Mesothelial cell of epicardium (in vitro differentiated cells): ENCODE data around the gene AJM1. TPM values are rescaled to one million over a fixed set of nuclear protein-coding genes. Genes with fewer than 3 reads are reported as not detected.
A peak's percentile ranks its signal among the peaks of the same experiment; 100 is the strongest.

ENCODE experiments used
- DNase-seq, 2 experiments: peaks; one replicate each; pipeline ENCODE4 v3.0.0; 2021; ENCODE audit warnings: low spot score in 2 of 2; ENCODE audit not compliant: unreplicated experiment in 2 of 2
- H3K27ac Mint-ChIP-seq: 2 replicates; pipeline ENCODE4 v1.8.0; 2021; ENCODE audit warnings: mixed read lengths
- H3K27me3 Mint-ChIP-seq: 2 replicates; pipeline ENCODE4 v1.8.0; 2021; ENCODE audit warnings: low read depth, mixed read lengths
- H3K36me3 Mint-ChIP-seq: 2 replicates; pipeline ENCODE4 v1.8.0; 2021; ENCODE audit warnings: mixed read lengths
- H3K4me1 Mint-ChIP-seq: 2 replicates; pipeline ENCODE4 v1.8.0; 2021; ENCODE audit warnings: mixed read lengths
- H3K4me3 Mint-ChIP-seq: 2 replicates; pipeline ENCODE4 v1.8.0; 2021; ENCODE audit warnings: mild to moderate bottlenecking, moderate library complexity, mixed read lengths
- H3K9me3 Mint-ChIP-seq: 2 replicates; pipeline ENCODE4 v1.8.0; 2021; ENCODE audit warnings: mixed read lengths
- total RNA-seq: library from RNA; stranded (reverse); gene quantifications from 3 replicates; pipeline ENCODE4 v1.2.1, GENCODE V29; 2021
- TF ChIP-seq, protein P1 (sequence below): fragments of 200-600 bp; sonication (generic); IDR thresholded peaks from one replicate; pipeline ENCODE4 v1.5.0; 2021; ENCODE audit warnings: antibody characterized with exemption; ENCODE audit not compliant: unreplicated experiment

The AJM1 gene
- total RNA-seq, 1 donor from 2014 or later = 3.6 TPM

DNA sequence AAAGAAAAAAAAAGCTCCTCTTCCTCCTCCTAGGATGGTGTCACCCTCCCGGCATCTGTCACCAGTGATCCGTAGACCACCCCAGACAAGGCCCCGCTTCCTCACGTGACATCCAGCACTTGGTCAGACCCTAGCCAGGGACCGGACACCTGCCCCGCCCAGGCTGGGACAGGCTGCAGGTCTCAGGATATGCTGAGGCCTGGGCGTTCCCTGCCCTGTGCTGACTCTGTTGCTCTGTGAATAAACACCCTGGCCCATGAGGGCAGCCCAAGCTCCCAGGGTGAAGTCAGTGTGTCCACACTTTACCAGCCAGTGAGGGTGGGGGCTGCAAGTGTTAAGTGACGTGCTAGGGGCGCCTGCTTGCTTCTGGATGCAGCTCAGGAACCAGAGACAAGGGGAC lies 18.3 kb downstream of the AJM1 start:
- Mint-ChIP-seq H3K36me3 (peaks cover 4% of the 10 kb centered on the region), H3K27me3 (no peaks in the 10 kb centered on the region), H3K27ac (peak overlapping the region; percentile 77), H3K4me1 (peaks cover 5% of the 10 kb centered on the region), H3K9me3 (no peaks in the 10 kb centered on the region), H3K4me3 (no peak overlapping the region)
- TF ChIP-seq, protein P1, sequence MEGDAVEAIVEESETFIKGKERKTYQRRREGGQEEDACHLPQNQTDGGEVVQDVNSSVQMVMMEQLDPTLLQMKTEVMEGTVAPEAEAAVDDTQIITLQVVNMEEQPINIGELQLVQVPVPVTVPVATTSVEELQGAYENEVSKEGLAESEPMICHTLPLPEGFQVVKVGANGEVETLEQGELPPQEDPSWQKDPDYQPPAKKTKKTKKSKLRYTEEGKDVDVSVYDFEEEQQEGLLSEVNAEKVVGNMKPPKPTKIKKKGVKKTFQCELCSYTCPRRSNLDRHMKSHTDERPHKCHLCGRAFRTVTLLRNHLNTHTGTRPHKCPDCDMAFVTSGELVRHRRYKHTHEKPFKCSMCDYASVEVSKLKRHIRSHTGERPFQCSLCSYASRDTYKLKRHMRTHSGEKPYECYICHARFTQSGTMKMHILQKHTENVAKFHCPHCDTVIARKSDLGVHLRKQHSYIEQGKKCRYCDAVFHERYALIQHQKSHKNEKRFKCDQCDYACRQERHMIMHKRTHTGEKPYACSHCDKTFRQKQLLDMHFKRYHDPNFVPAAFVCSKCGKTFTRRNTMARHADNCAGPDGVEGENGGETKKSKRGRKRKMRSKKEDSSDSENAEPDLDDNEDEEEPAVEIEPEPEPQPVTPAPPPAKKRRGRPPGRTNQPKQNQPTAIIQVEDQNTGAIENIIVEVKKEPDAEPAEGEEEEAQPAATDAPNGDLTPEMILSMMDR = no peak
- DNase-seq = peak in 1 of 2 experiments; percentile 12

GRCh38 chr9:136860933-136861873 lies 18.9 kb downstream of the AJM1 start:
- TF ChIP-seq, protein P1 = no peak
- Mint-ChIP-seq H3K4me3 (no peak overlapping the region), H3K36me3 (peaks cover 4% of the 10 kb centered on the region), H3K27ac (no peak overlapping the region), H3K9me3 (no peaks in the 10 kb centered on the region), H3K4me1 (peaks cover 5% of the 10 kb centered on the region), H3K27me3 (no peaks in the 10 kb centered on the region)
- DNase-seq = peak in 1 of 2 experiments; percentile 11

DNA sequence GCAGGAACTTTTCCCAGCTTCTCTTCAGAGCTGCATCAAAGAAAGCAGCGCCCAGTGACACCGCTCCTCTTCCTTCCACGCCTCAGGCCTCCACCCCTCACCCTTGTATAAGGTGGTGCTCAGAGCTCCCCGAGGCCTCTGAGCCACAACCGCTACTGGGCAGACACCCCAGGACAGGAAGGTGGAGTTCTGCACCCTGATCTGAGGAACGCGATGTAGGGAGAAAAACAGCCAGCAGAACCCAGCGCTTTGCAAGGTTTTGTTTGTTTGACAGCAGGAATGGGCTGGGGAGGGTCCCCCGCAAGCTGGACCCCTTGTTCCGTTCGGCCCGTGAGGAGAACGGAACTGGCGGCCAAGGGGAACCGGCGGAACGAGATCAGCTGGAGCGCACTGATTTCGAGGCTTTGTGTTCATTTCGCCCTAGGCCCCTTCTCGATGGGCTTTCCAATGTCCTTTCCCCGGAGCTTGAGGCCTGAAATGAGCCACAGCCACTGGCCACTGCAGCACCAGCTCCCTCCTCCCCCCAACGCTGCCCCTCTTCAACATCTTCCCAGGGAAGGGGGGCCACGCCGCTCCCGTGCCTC lies 19.7 kb downstream of the AJM1 start:
- H3K36me3 Mint-ChIP-seq = peaks cover 4% of the 10 kb centered on the region
- no peak overlapping the region for H3K27ac Mint-ChIP-seq
- no peaks in the 10 kb centered on the region for H3K9me3 Mint-ChIP-seq
- TF ChIP-seq, protein P1 = no peak
- no peak for DNase-seq
- peaks cover 5% of the 10 kb centered on the region for H3K4me1 Mint-ChIP-seq
- H3K27me3 Mint-ChIP-seq = no peaks in the 10 kb centered on the region
- no peak overlapping the region for H3K4me3 Mint-ChIP-seq

DNA sequence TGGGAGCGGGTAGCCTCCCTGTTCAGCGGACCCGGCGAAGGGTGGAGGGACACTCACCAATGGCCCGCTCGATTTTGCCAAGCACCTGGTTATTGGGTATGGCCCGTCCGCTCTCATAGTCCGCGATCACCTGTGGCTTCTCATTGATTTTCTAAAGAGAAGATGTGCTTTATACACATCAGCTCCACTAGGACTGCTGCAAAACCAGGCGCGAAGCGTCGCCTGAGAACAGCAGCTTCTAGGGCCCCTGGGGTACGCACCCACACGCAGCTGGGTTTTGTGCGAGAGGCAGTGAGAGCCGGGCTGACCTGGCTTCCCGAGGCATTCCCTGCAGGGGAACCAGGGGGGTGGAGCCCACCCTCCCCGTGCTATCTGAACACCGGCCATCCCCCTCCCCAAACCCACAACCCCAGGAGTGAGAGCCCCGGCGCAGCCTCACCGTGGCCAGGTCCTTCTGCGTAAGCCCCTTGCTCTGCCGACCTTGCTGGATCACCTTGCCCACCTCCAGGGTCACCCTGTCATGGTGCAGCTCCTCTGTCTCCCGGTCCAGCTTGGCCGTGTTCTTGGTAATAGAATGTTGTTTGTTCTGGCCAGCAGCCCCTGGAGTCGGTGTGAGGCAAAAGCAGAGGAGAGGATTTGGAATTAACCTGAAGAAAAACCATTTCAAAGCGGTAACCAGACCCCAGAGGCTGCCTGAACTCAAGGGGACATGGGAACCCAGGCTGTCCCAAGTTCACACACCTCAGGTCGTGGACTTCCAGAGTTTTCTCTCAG lies 20.8 kb downstream of the AJM1 start:
- H3K4me1 Mint-ChIP-seq = peaks cover 5% of the 10 kb centered on the region
- TF ChIP-seq, protein P1 = no peak
- peaks cover 10% of the 10 kb centered on the region for H3K36me3 Mint-ChIP-seq
- no peak overlapping the region for H3K4me3 Mint-ChIP-seq
- no peaks in the 10 kb centered on the region for H3K27me3 Mint-ChIP-seq
- H3K27ac Mint-ChIP-seq = no peak overlapping the region
- DNase-seq = peak in 1 of 2 experiments; percentile 17
- peaks cover 4% of the 10 kb centered on the region for H3K9me3 Mint-ChIP-seq

- no peak overlapping the region for H3K4me3 Mint-ChIP-seq
- peaks cover 5% of the 10 kb centered on the region for H3K4me1 Mint-ChIP-seq
- H3K27me3 Mint-ChIP-seq = no peaks in the 10 kb centered on the region
- DNase-seq = no peak
- peaks cover 9% of the 10 kb centered on the region for H3K9me3 Mint-ChIP-seq
- peaks cover 14% of the 10 kb centered on the region for H3K36me3 Mint-ChIP-seq
- no peak overlapping the region for H3K27ac Mint-ChIP-seq
- TF ChIP-seq, protein P1 = no peak
These were observed 21.5 kb downstream of the AJM1 start for GRCh38 chr9:136863623-136864273.
